ENCODE data around the gene STK32A. TPM values are rescaled to one million over a fixed set of nuclear protein-coding genes. Genes with fewer than 3 reads are reported as not detected.

The STK32A gene
- total RNA-seq, 2 donors from 2014 or later: not detected

DNA sequence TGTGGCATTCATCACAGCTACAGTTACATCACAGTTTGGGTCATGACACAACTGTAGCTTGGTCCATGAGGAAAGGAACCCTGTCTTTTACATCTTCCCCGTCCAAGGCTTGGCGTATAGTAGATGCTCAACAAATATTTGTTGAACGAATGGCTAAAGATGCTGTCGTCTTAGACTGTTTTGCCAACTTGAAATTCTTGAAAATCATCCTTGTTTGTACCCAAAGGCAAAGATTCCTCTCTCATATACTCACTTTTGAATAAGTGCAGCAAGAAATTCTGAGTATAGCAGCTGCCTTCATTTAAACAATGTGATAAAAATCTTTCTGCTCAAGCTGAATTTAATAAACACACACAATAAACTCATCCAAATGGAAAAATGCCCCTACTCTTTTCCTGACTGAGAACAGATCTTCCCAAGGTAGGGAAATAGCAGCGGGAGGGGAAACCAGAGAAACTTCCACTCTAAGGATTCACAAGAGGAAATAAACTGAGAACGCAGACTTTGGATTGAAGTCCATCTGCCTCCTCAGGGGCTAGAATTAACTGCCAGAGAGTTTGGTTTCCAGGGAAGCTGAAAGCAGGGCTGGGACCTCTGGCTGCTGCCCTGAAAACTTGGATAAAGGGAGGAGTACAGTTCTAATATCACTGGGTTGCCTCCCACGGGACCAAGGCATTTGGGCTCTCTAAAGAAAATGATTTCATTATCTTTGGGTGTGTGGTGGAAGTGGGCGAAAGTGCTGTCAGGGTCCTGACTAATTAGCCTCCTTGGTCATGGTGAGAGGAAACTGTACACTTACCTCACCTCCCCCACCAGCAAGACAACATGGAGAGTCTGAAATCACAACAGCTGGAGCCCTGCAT lies 175.9 kb downstream of the STK32A start:
- Mint-ChIP-seq H3K4me1 (ENCODE audit: low read depth) (no peaks in the 10 kb centered on the region), H3K9me3 (no peaks in the 10 kb centered on the region), H3K27me3 (ENCODE audit: low read depth) (no peaks in the 10 kb centered on the region), H3K27ac (no peak overlapping the region), H3K4me3 (no peak overlapping the region), H3K36me3 (ENCODE audit: insufficient read depth in 2 of 2) (no peaks in the 10 kb centered on the region)
- ATAC-seq (replicated peaks in 1 of 2) (no peak), DNase-seq (no peak)

DNA sequence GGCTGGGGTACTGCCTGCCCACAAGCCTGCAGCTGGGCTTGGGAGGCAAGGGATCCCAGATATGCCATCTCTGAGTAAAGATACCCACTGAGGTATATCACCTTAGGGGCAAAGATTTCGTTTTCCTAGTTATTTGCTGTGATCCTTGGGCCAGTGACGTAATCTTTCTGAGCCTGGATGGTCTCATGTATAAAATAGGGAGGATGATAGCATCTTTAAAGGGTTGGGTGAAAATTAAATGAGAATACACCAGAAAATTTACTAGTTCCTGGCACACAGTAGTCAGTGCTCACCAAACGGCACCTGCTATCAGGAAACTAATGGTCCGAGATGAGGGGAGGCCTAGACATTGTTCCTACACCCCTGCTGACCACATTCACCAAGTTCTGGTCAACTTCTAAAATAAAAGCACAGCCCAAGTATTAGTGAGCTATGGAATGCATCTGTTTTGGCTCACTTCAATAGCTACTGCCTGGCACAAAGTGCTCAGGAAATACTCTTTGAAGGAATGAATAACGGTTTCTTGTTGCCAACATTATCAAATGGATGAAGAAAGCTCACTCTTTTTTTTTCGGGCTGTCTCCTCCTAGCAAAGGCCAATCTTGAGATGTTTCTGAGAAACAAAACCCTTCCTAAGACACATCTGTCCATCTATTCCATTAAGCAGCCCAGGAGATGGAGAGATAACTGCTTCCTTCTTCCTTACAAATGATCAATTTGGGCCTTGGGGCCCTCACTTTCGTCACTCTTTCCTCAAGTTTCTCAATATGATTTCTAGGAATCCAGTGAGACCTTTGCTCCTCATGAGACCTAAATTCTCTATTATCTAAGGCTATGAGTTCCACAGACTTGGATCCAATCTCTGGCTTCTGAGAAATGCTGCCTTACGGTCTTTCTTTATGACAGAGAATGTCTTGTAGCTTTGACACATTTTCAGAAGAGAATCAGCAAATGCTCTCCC lies 176.8 kb downstream of the STK32A start:
- H3K27ac Mint-ChIP-seq: no peak overlapping the region
- H3K36me3 Mint-ChIP-seq (ENCODE audit: insufficient read depth in 2 of 2): no peaks in the 10 kb centered on the region
- no peaks in the 10 kb centered on the region for H3K9me3 Mint-ChIP-seq
- ATAC-seq (replicated peaks in 1 of 2): no peak
- DNase-seq: no peak
- H3K27me3 Mint-ChIP-seq (ENCODE audit: low read depth): no peaks in the 10 kb centered on the region
- no peaks in the 10 kb centered on the region for H3K4me1 Mint-ChIP-seq (ENCODE audit: low read depth)
- no peak overlapping the region for H3K4me3 Mint-ChIP-seq

DNA sequence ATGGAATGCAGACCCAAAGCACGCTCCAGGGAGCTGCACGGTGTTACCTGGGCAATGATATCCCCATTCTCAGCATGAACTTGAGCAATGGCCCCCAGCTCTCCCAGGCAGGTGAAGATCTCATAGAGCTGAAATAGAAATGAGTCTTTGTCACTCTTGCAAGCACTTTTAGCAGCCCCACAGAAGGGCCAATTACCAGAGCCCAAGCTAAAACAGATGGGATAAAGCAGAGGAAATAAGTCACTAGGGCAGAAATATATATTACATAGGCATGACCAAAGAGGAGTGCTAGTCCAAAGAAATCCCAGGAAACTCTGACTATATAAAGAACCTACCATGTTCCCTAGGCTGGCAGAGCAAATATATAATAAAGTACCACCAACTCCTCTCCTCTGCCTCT lies 177.7 kb downstream of the STK32A start:
- ATAC-seq (replicated peaks in 1 of 2): no peak
- H3K27ac Mint-ChIP-seq: no peak overlapping the region
- H3K9me3 Mint-ChIP-seq: no peaks in the 10 kb centered on the region
- no peak for DNase-seq
- H3K4me1 Mint-ChIP-seq (ENCODE audit: low read depth): no peaks in the 10 kb centered on the region
- H3K4me3 Mint-ChIP-seq: no peak overlapping the region
- no peaks in the 10 kb centered on the region for H3K27me3 Mint-ChIP-seq (ENCODE audit: low read depth)
- no peaks in the 10 kb centered on the region for H3K36me3 Mint-ChIP-seq (ENCODE audit: insufficient read depth in 2 of 2)

DNA sequence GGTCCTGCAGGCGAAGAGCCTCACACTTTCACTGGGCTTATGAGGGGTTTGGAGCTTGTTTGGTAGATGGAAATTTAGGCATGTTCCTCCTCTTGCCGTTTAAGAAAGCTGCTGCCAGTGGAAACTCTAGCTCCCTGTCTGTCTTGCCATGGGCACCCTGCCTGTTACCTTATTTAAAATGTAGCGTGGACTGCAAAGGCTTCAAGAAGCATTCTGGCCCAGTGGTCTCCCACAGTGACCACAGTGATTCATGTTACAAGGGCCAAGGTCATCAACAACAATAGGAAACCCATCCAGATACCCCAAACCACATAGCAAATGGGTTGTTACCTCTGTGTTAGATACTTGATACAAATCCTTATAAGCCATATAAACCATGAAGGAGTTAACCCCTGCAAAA lies 178.4 kb downstream of the STK32A start:
- no peak for ATAC-seq (replicated peaks in 1 of 2)
- no peaks in the 10 kb centered on the region for H3K4me1 Mint-ChIP-seq (ENCODE audit: low read depth)

GRCh38 chr5:147415651-147416050 lies 180.8 kb downstream of the STK32A start:
- no peak for ATAC-seq (replicated peaks in 1 of 2)
- Mint-ChIP-seq H3K36me3 (ENCODE audit: insufficient read depth in 2 of 2) (no peaks in the 10 kb centered on the region), H3K4me3 (no peak overlapping the region), H3K27ac (no peak overlapping the region), H3K27me3 (ENCODE audit: low read depth) (no peaks in the 10 kb centered on the region), H3K4me1 (ENCODE audit: low read depth) (no peaks in the 10 kb centered on the region), H3K9me3 (no peaks in the 10 kb centered on the region)
- no peak for DNase-seq

More for the DNA sequence above, 178.4 kb downstream of the STK32A start:
- Mint-ChIP-seq H3K4me3 (no peak overlapping the region), H3K36me3 (ENCODE audit: insufficient read depth in 2 of 2) (no peaks in the 10 kb centered on the region), H3K9me3 (no peaks in the 10 kb centered on the region), H3K27me3 (ENCODE audit: low read depth) (no peaks in the 10 kb centered on the region), H3K27ac (no peak overlapping the region)
- no peak for DNase-seq

- H3K27me3 Mint-ChIP-seq (ENCODE audit: low read depth): no peaks in the 10 kb centered on the region
- no peak for ATAC-seq (replicated peaks in 1 of 2)
- no peak for DNase-seq
- no peaks in the 10 kb centered on the region for H3K9me3 Mint-ChIP-seq
- H3K27ac Mint-ChIP-seq: no peak overlapping the region
- H3K4me3 Mint-ChIP-seq: no peak overlapping the region
- H3K36me3 Mint-ChIP-seq (ENCODE audit: insufficient read depth in 2 of 2): no peaks in the 10 kb centered on the region
- H3K4me1 Mint-ChIP-seq (ENCODE audit: low read depth): no peaks in the 10 kb centered on the region
These were observed 182.4 kb downstream of the STK32A start for GRCh38 chr5:147417135-147417813.

DNA sequence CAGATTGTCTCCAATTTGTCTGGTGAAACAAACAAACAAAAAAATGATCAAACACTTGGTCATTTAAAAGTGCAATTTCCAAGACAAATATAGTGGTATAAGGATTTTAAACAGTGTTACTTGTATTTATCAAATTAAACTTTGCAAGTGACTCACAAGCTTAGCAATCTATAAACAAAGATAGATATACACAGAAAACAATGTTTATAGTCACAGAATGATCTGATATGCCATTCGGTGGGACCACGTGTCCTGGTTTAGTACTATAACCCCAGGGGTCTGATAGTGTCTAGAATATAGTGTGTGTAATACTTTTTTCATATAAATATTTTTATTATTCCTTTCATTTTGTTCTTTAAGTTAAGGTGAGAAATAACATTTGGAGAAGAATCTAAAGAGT lies 183.8 kb downstream of the STK32A start:
- no peaks in the 10 kb centered on the region for H3K27me3 Mint-ChIP-seq (ENCODE audit: low read depth)
- H3K4me1 Mint-ChIP-seq (ENCODE audit: low read depth): no peaks in the 10 kb centered on the region
- no peaks in the 10 kb centered on the region for H3K36me3 Mint-ChIP-seq (ENCODE audit: insufficient read depth in 2 of 2)
- no peak overlapping the region for H3K27ac Mint-ChIP-seq
- DNase-seq (no peak), ATAC-seq (replicated peaks in 1 of 2) (no peak)
- H3K9me3 Mint-ChIP-seq: no peaks in the 10 kb centered on the region
- no peak overlapping the region for H3K4me3 Mint-ChIP-seq

GRCh38 chr5:147426640-147427327 lies 192.0 kb downstream of the STK32A start:
- Mint-ChIP-seq H3K27ac (no peak overlapping the region), H3K4me1 (ENCODE audit: low read depth) (no peaks in the 10 kb centered on the region)
- no peak for ATAC-seq (replicated peaks in 1 of 2)

GRCh38 chr5:147427521-147428401 lies 192.9 kb downstream of the STK32A start:
- Mint-ChIP-seq H3K4me1 (ENCODE audit: low read depth) (no peaks in the 10 kb centered on the region), H3K4me3 (no peak overlapping the region), H3K36me3 (ENCODE audit: insufficient read depth in 2 of 2) (no peaks in the 10 kb centered on the region), H3K27me3 (ENCODE audit: low read depth) (no peaks in the 10 kb centered on the region), H3K27ac (no peak overlapping the region), H3K9me3 (no peaks in the 10 kb centered on the region)
- no peak for ATAC-seq (replicated peaks in 1 of 2)
- DNase-seq: no peak

More at GRCh38 chr5:147426640-147427327, 192.0 kb downstream of the STK32A start:
- H3K9me3 Mint-ChIP-seq: no peaks in the 10 kb centered on the region
- no peaks in the 10 kb centered on the region for H3K36me3 Mint-ChIP-seq (ENCODE audit: insufficient read depth in 2 of 2)
- H3K27me3 Mint-ChIP-seq (ENCODE audit: low read depth): no peaks in the 10 kb centered on the region
- DNase-seq: no peak
- H3K4me3 Mint-ChIP-seq: no peak overlapping the region

DNA sequence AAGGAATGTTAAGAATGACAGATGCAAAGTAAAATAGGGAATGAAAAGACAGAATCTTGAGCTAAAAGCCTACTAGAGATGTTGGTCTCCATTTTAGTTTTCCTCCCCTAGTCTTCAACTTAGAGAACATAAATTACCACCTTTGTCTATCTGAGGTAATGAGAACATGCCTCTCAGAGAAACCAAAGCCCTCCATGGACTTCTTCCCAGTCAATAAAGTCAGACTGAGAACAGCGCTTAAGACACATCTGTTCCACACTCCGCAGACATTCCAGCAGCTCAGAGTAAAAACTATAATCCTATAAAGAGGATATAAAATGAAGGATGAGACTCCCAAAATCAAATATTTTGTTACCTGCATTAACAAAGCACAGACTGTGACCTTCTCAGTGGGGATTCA lies 195.8 kb downstream of the STK32A start:
- H3K27ac Mint-ChIP-seq: no peak overlapping the region
- DNase-seq (no peak), ATAC-seq (replicated peaks in 1 of 2) (no peak)
- H3K4me1 Mint-ChIP-seq (ENCODE audit: low read depth): no peaks in the 10 kb centered on the region
- H3K36me3 Mint-ChIP-seq (ENCODE audit: insufficient read depth in 2 of 2): no peaks in the 10 kb centered on the region
- H3K9me3 Mint-ChIP-seq: no peaks in the 10 kb centered on the region
- H3K27me3 Mint-ChIP-seq (ENCODE audit: low read depth): no peaks in the 10 kb centered on the region
- H3K4me3 Mint-ChIP-seq: no peak overlapping the region

GRCh38 chr5:147431586-147431985 lies 196.8 kb downstream of the STK32A start:
- ATAC-seq (replicated peaks in 1 of 2) (no peak), DNase-seq (no peak)
- Mint-ChIP-seq H3K27ac (no peak overlapping the region), H3K4me1 (ENCODE audit: low read depth) (no peaks in the 10 kb centered on the region), H3K36me3 (ENCODE audit: insufficient read depth in 2 of 2) (no peaks in the 10 kb centered on the region), H3K9me3 (no peaks in the 10 kb centered on the region), H3K27me3 (ENCODE audit: low read depth) (no peaks in the 10 kb centered on the region), H3K4me3 (no peak overlapping the region)

GRCh38 chr5:147432323-147432722 lies 197.5 kb downstream of the STK32A start:
- no peaks in the 10 kb centered on the region for H3K27me3 Mint-ChIP-seq (ENCODE audit: low read depth)

More at GRCh38 chr5:147432323-147432722, 197.5 kb downstream of the STK32A start:
- DNase-seq: no peak
- Mint-ChIP-seq H3K36me3 (ENCODE audit: insufficient read depth in 2 of 2) (no peaks in the 10 kb centered on the region), H3K4me3 (no peak overlapping the region), H3K4me1 (ENCODE audit: low read depth) (no peaks in the 10 kb centered on the region), H3K9me3 (no peaks in the 10 kb centered on the region), H3K27ac (no peak overlapping the region)
- ATAC-seq (replicated peaks in 1 of 2): no peak
